Measurements from ENCODE around the gene IVNS1ABP. TPM values are rescaled to one million over a fixed set of nuclear protein-coding genes. Genes with fewer than 3 reads are reported as not detected.
"Not testable (repeated sequence)": the region's sequence is repeated elsewhere in the genome, so short reads cannot be mapped to it uniquely, and the experiment has no call there.

The IVNS1ABP gene
- total RNA-seq, 4 donors from 2014 or later = 116 to 189 (median 145) TPM

GRCh38 chr1:185334182-185334581 is 17.1 kb upstream of the IVNS1ABP start:
- DNase-seq (ENCODE audit: low spot score in 2 of 2) = no peak
- no peak for TF ChIP-seq CTCF (IDR thresholded peaks at IDR 0.05)
- TF ChIP-seq EP300 (IDR thresholded peaks at IDR 0.05) = no peak
- no peak for TF ChIP-seq POLR2AphosphoS5 (IDR thresholded peaks at IDR 0.05)
- TF ChIP-seq POLR2A (IDR thresholded peaks at IDR 0.05) = no peak
- Histone ChIP-seq H3K36me3 (no peaks in the 10 kb centered on the region), H3K4me3 (no peak overlapping the region), H3K27me3 (no peaks in the 10 kb centered on the region), H3K27ac (no peak overlapping the region), H3K9me3 (no peaks in the 10 kb centered on the region), H3K4me1 (no peaks in the 10 kb centered on the region)
- WGBS = 86% methylated on average over 4 of the region's 4 CpGs

- TF ChIP-seq POLR2A (IDR thresholded peaks at IDR 0.05) = no peak
- TF ChIP-seq POLR2AphosphoS5 (IDR thresholded peaks at IDR 0.05) = no peak
- TF ChIP-seq CTCF (IDR thresholded peaks at IDR 0.05) = no peak
- no peak for TF ChIP-seq EP300 (IDR thresholded peaks at IDR 0.05)
- Histone ChIP-seq H3K4me1 (no peaks in the 10 kb centered on the region), H3K36me3 (no peaks in the 10 kb centered on the region), H3K9me3 (no peaks in the 10 kb centered on the region), H3K27ac (no peak overlapping the region), H3K27me3 (no peaks in the 10 kb centered on the region), H3K4me3 (no peak overlapping the region)
- DNase-seq (ENCODE audit: low spot score in 2 of 2) = no peak
- WGBS = 90% methylated on average over 4 of the region's 4 CpGs
Observed at GRCh38 chr1:185328255-185328654, 11.2 kb upstream of the IVNS1ABP start.

- no peak for TF ChIP-seq POLR2A (IDR thresholded peaks at IDR 0.05)
- no peak for TF ChIP-seq CTCF (IDR thresholded peaks at IDR 0.05)
- TF ChIP-seq POLR2AphosphoS5 (IDR thresholded peaks at IDR 0.05) = no peak
- TF ChIP-seq EP300 (IDR thresholded peaks at IDR 0.05) = no peak
- DNase-seq (ENCODE audit: low spot score in 2 of 2) = no peak
- 49% methylated on average over 4 of the region's 4 CpGs for WGBS
Observed at GRCh38 chr1:185325413-185325812, 8.4 kb upstream of the IVNS1ABP start.

GRCh38 chr1:185324118-185324517 is 7.1 kb upstream of the IVNS1ABP start:
- 94% methylated on average over 3 of the region's 3 CpGs for WGBS
- no peak for DNase-seq (ENCODE audit: low spot score in 2 of 2)
- Histone ChIP-seq H3K27ac (no peak overlapping the region), H3K9me3 (no peaks in the 10 kb centered on the region), H3K27me3 (no peaks in the 10 kb centered on the region), H3K4me3 (no peak overlapping the region), H3K4me1 (no peaks in the 10 kb centered on the region), H3K36me3 (no peaks in the 10 kb centered on the region)
- TF ChIP-seq EP300 (IDR thresholded peaks at IDR 0.05) = no peak
- no peak for TF ChIP-seq CTCF (IDR thresholded peaks at IDR 0.05)
- TF ChIP-seq POLR2AphosphoS5 (IDR thresholded peaks at IDR 0.05) = no peak
- no peak for TF ChIP-seq POLR2A (IDR thresholded peaks at IDR 0.05)

More at GRCh38 chr1:185325413-185325812, 8.4 kb upstream of the IVNS1ABP start:
- Histone ChIP-seq H3K36me3 (no peaks in the 10 kb centered on the region), H3K4me3 (no peak overlapping the region), H3K9me3 (no peaks in the 10 kb centered on the region), H3K27ac (no peak overlapping the region), H3K27me3 (no peaks in the 10 kb centered on the region), H3K4me1 (no peaks in the 10 kb centered on the region)

GRCh38 chr1:185322636-185323035 is 5.6 kb upstream of the IVNS1ABP start:
- no peak overlapping the region for H3K4me3 ChIP-seq
- H3K4me1 ChIP-seq = peaks cover 10% of the 10 kb centered on the region
- H3K27me3 ChIP-seq = no peaks in the 10 kb centered on the region
- TF ChIP-seq POLR2A (IDR thresholded peaks at IDR 0.05) (no peak), EP300 (IDR thresholded peaks at IDR 0.05) (no peak), POLR2AphosphoS5 (IDR thresholded peaks at IDR 0.05) (no peak), CTCF (IDR thresholded peaks at IDR 0.05) (no peak)
- H3K9me3 ChIP-seq = no peaks in the 10 kb centered on the region
- 28% methylated on average over 2 of the region's 2 CpGs for WGBS
- H3K27ac ChIP-seq = no peak overlapping the region
- no peak for DNase-seq (ENCODE audit: low spot score in 2 of 2)
- H3K36me3 ChIP-seq = no peaks in the 10 kb centered on the region

GRCh38 chr1:185321653-185322221 is 4.7 kb upstream of the IVNS1ABP start:
- not testable (repeated sequence) for H3K9me3 ChIP-seq; H3K36me3 ChIP-seq; DNase-seq (ENCODE audit: low spot score in 2 of 2); H3K27me3 ChIP-seq; H3K4me3 ChIP-seq; H3K27ac ChIP-seq
- WGBS = 100% methylated on average over 3 of the region's 36 CpGs
- H3K4me1 ChIP-seq = peaks cover 13% of the 10 kb centered on the region

- H3K36me3 ChIP-seq; H3K9me3 ChIP-seq; H3K4me3 ChIP-seq; DNase-seq (ENCODE audit: low spot score in 2 of 2); H3K27me3 ChIP-seq; H3K27ac ChIP-seq: not testable (repeated sequence)
- 90% methylated on average over 7 of the region's 7 CpGs for WGBS
- H3K4me1 ChIP-seq = peaks cover 13% of the 10 kb centered on the region
Observed at GRCh38 chr1:185321104-185321503, 4.1 kb upstream of the IVNS1ABP start.

Data from suprapubic skin (tissue), 4 donors.